Right lobe of liver (tissue), 6 donors: ENCODE data around the gene CHMP1A. TPM values are rescaled to one million over a fixed set of nuclear protein-coding genes. Genes with fewer than 3 reads are reported as not detected.

Experiments
- ATAC-seq, 4 donors: fragments of 200-7000 bp; cut with Tn5 transposase; one replicate each; pipeline ENCODE4 v1.9.1; 2020; ENCODE audit warnings: mild to moderate bottlenecking in 4 of 4, moderate library complexity in 4 of 4
- DNase-seq, 3 donors: peaks; one replicate each; pipeline ENCODE4 v3.0.0-alpha.2; 2020
- H3K27ac ChIP-seq, 3 donors: fragments of 200-600 bp; one replicate each; pipeline ENCODE4 v1.8.0; 2022
- H3K27me3 ChIP-seq, 2 donors: fragments of 200-600 bp; one replicate each; pipeline ENCODE4 v1.8.0; 2022
- H3K36me3 ChIP-seq, 4 donors: fragments of 200-600 bp; sonication (generic) in 1 of 4; one replicate each; pipeline versions ENCODE4 v1.5.1 to v1.8.0; 2017 to 2022; ENCODE audit warnings: control low read depth in 1 of 4
- H3K4me1 ChIP-seq, 4 donors: fragments of 200-600 bp; sonication (generic) in 1 of 4; one replicate each; pipeline versions ENCODE4 v1.5.1 to v1.8.0; 2017 to 2022; ENCODE audit warnings: control low read depth in 1 of 4
- H3K4me3 ChIP-seq, 3 donors: fragments of 200-600 bp; one replicate each; pipeline ENCODE4 v1.8.0; 2022
- H3K9me3 ChIP-seq, 4 donors: fragments of 200-600 bp; sonication (generic) in 1 of 4; one replicate each; pipeline versions ENCODE4 v1.5.1 to v1.8.0; 2017 to 2022; ENCODE audit warnings: control low read depth in 1 of 4
- POLR2A ChIP-seq: fragments of 450-650 bp; IDR thresholded peaks from one replicate; pipeline ENCODE4 v1.6.1; 2017; ENCODE audit warnings: antibody characterized with exemption, mild to moderate bottlenecking
- WGBS: methylation state at CpG from one replicate; pipeline ENCODE4 v1.1.6; 2018; ENCODE audit warnings: low coverage, low lambda C conversion rate; ENCODE audit not compliant: insufficient coverage; ENCODE audit errors: missing lambda C conversion rate; 5-methylcytosine and 5-hydroxymethylcytosine counted together
- intact Hi-C, 2 donors: fragments of 100-400 bp; cut with DNase I; formaldehyde crosslinking; loops; one replicate each; pipeline versions ENCODE4 v1.11.2 to v1.14.1; 2022
- total RNA-seq, 6 experiments: library from RNA; depleted of rRNA in 2 of 6; stranded (reverse); fragments of >200 nt in 2 of 6; fragmentation: NEBNext Ultra II Directional in 3 of 6; extraction: Animal tissue kit (Norgen Biotek cat#: 25700) in 3 of 6; gene quantifications; one replicate each; pipeline versions ENCODE4 v1.1.0 to v1.2.4, GENCODE V29; 2016 to 2023
- TF ChIP-seq, protein P1 (sequence below), 4 donors: fragments of 200-600 bp in 3 of 4; fragments of 450-650 bp in 1 of 4; IDR thresholded peaks; one replicate each; pipeline versions ENCODE4 v1.5.1 to v1.8.0; 2016 to 2022; ENCODE audit warnings: antibody characterized with exemption in 4 of 4, mild to moderate bottlenecking in 2 of 4
- donor health status: DM: no; HTN: yes; CAD: no.
- donor health status: DM: no; HTN: no; CAD: no.
- donor health status: DM: no; HTN: no; CAD: no.
- donor health status: DM: no; HTN: yes; CAD: no.
- donor health status: DM: no; HTN: yes; CAD: no.

Gene CHMP1A
- total RNA-seq, 6 experiments from 2014 or later, result 27.2 to 42.3 (median 33.1) TPM

DNA sequence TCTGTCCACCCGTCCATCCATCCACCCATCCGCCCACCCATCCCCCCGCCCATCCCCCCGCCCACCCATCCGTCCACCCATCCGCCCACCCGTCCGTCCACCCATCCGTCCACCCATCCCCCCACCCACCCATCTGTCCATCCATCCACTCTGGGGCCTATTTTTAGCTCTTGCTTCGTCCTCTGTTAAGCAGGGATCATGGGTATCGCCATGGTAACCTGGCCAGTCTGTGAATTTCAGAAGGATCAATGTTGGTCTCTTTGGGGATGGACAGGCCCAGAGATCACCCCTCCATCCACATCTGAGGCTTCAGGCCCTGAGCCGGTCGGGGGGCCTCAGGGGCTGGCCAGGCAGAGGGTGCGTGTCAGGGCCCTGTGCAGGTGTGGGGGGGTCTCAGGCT, 59.3 kb downstream of the CHMP1A start:
- no peak overlapping the region for H3K4me3 ChIP-seq
- H3K27ac ChIP-seq, result no peak overlapping the region
- WGBS, result 51% methylated on average over 11 of the region's 14 CpGs
- ATAC-seq (no peak), DNase-seq (no peak)
- H3K36me3 ChIP-seq, result no peaks in the 10 kb centered on the region
- no peaks in the 10 kb centered on the region for H3K27me3 ChIP-seq
- H3K4me1 ChIP-seq, result no peaks in the 10 kb centered on the region
- intact Hi-C loops, result no loop called here
- no peaks in the 10 kb centered on the region for H3K9me3 ChIP-seq
- TF ChIP-seq, protein P1, sequence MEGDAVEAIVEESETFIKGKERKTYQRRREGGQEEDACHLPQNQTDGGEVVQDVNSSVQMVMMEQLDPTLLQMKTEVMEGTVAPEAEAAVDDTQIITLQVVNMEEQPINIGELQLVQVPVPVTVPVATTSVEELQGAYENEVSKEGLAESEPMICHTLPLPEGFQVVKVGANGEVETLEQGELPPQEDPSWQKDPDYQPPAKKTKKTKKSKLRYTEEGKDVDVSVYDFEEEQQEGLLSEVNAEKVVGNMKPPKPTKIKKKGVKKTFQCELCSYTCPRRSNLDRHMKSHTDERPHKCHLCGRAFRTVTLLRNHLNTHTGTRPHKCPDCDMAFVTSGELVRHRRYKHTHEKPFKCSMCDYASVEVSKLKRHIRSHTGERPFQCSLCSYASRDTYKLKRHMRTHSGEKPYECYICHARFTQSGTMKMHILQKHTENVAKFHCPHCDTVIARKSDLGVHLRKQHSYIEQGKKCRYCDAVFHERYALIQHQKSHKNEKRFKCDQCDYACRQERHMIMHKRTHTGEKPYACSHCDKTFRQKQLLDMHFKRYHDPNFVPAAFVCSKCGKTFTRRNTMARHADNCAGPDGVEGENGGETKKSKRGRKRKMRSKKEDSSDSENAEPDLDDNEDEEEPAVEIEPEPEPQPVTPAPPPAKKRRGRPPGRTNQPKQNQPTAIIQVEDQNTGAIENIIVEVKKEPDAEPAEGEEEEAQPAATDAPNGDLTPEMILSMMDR (IDR thresholded peaks at IDR 0.05), result no peak
- no peak for TF ChIP-seq POLR2A

DNA sequence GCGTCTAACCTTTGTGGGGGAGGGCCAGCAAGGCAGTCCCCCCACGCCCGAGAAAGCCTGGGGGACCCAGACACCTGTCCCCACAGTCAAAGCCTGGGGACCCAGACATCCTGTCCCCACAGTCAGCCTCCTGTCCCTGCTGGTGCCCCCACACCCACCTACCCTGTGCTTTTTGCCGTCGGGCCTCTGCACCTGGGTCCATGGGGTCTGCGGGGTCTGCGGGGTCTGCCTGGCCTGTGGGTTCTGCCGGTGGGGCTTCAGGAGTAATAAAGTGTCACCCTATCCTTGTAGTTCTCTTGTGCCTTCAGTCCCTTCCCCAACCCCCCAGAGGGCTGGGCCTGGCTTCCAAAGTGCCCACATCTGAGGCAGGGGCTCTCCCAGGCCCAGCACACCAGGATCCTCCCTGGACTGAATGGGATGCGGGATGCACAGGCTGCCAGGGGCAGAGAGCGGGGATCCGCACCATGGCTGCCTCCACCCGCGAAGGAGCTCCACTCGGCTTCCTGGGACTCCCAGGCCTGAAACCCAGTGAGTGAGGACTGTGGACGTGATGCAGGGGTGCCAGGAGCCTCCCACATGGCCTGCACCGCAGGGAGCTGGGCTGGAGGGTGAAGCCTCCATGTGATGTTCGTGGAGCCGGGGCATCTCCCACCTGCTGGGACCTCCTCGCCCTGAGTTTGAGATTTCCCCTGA, 60.4 kb downstream of the CHMP1A start:
- DNase-seq, result no peak
- Histone ChIP-seq H3K36me3 (no peaks in the 10 kb centered on the region), H3K4me1 (no peaks in the 10 kb centered on the region), H3K27ac (no peak overlapping the region), H3K9me3 (no peaks in the 10 kb centered on the region), H3K27me3 (no peaks in the 10 kb centered on the region), H3K4me3 (no peak overlapping the region)
- peak in 1 of 4 donors; percentile 8 for ATAC-seq
- intact Hi-C loops, result no loop called here
- TF ChIP-seq POLR2A, result no peak
- TF ChIP-seq, protein P1 (IDR thresholded peaks at IDR 0.05), result no peak
- WGBS, result no CpG with 5 or more reads among the region's 19 CpGs

DNA sequence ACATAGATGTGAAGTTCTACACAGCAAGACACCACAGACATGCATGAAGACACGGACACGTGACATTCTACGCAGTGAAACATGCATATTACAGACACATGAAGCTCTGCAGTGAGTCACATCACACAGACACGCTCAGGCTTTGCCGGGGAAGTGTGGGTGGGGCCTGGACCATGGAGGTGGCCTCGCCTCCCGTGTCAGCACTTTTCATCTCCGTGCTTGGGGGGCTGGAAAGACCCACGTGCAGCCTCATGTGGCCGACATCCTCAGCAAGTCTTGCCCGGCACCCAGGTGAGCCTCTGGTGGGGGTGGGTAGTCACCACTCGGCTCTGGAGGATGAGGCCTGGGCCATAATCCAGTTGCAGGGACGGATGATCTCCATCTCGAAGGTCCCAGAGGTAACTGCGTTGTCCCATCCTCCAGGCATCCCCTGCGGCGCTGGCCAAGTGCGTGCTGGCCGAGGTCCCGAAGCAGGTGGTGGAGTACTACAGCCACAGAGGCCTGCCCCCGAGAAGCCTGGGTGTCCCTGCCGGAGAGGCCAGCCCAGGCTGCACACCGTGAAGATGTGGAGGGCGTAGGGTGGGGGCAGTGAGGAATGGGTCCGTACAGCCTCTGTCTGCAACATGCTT, 61.3 kb downstream of the CHMP1A start:
- no peak for DNase-seq
- no peak for ATAC-seq
- Histone ChIP-seq H3K4me3 (no peak overlapping the region), H3K36me3 (no peaks in the 10 kb centered on the region), H3K27me3 (no peaks in the 10 kb centered on the region), H3K9me3 (no peaks in the 10 kb centered on the region), H3K27ac (no peak overlapping the region), H3K4me1 (no peaks in the 10 kb centered on the region)
- WGBS, result 80% methylated on average over 2 of the region's 25 CpGs
- intact Hi-C loops, result no loop called here
- TF ChIP-seq, protein P1 (IDR thresholded peaks at IDR 0.05), result no peak
- no peak for TF ChIP-seq POLR2A

GRCh38 chr16:89595330-89596060, 62.0 kb downstream of the CHMP1A start:
- intact Hi-C loops, result no loop called here
- Histone ChIP-seq H3K4me1 (no peaks in the 10 kb centered on the region), H3K9me3 (no peaks in the 10 kb centered on the region), H3K27ac (no peak overlapping the region), H3K4me3 (no peak overlapping the region), H3K27me3 (no peaks in the 10 kb centered on the region), H3K36me3 (no peaks in the 10 kb centered on the region)
- no peak for TF ChIP-seq POLR2A
- TF ChIP-seq, protein P1 (IDR thresholded peaks at IDR 0.05), result no peak
- DNase-seq (no peak), ATAC-seq (no peak)
- 90% methylated on average over 8 of the region's 47 CpGs for WGBS

Other genes with a start within 250 kb of the CHMP1A start
- gene ANKRD11, start 167.1 kb downstream of the CHMP1A start, total RNA-seq, result 10 to 100 TPM; 26.2 to 65.8 (median 41.6) TPM
- 10 to 100 TPM; 44.0 to 70.5 (median 57.0) TPM for gene SPG7, start 149.3 kb downstream of the CHMP1A start, total RNA-seq
- gene RPL13, start 97.0 kb downstream of the CHMP1A start, total RNA-seq, result 1,000 to 10,000 TPM in 2 of 6 experiments, 100 to 1,000 TPM in 4; 684 to 2,810 (median 731) TPM
- 1 to 10 TPM in 2 of 6 experiments, under 1 TPM in 4; 0.33 to 3.7 (median 0.77) TPM for gene CPNE7, start 82.0 kb downstream of the CHMP1A start, total RNA-seq
- under 1 TPM in 1 of 6 experiments, not detected in 5; 0.93 TPM for gene DPEP1, start 44.1 kb downstream of the CHMP1A start, total RNA-seq
- 1 to 10 TPM; 1.8 to 5.0 (median 3.3) TPM for gene SPATA33, start 128 bp upstream of the CHMP1A start, total RNA-seq
- gene CDK10, start 29.0 kb upstream of the CHMP1A start, total RNA-seq, result 10 to 100 TPM; 35.0 to 72.2 (median 53.7) TPM
- gene SPATA2L, start 44.0 kb upstream of the CHMP1A start, total RNA-seq, result 10 to 100 TPM in 3 of 6 experiments, 1 to 10 TPM in 3; 5.6 to 17.9 (median 11.2) TPM
- gene VPS9D1, start 63.2 kb upstream of the CHMP1A start, total RNA-seq, result 10 to 100 TPM in 3 of 6 experiments, 1 to 10 TPM in 3; 5.6 to 12.4 (median 9.4) TPM
- gene ZNF276, start 63.8 kb upstream of the CHMP1A start, total RNA-seq, result 10 to 100 TPM in 2 of 6 experiments, 1 to 10 TPM in 4; 6.9 to 13.4 (median 9.1) TPM
- 10 to 100 TPM in 1 of 6 experiments, 1 to 10 TPM in 5; 4.5 to 12.7 (median 8.3) TPM for gene FANCA, start 158.9 kb upstream of the CHMP1A start, total RNA-seq
- gene SPIRE2, start 170.8 kb upstream of the CHMP1A start, total RNA-seq, result 1 to 10 TPM; 4.8 to 7.8 (median 6.1) TPM
- 10 to 100 TPM; 66.6 to 91.6 (median 77.9) TPM for gene TCF25, start 215.9 kb upstream of the CHMP1A start, total RNA-seq